ENCODE results near the gene DIP2B.

DIP2B gene

GRCh38 chr12:50550530-50551223, 45.9 kb downstream of the DIP2B start:
- peak; percentile 70 for DNase-seq (ENCODE audit: low read depth)

DNA sequence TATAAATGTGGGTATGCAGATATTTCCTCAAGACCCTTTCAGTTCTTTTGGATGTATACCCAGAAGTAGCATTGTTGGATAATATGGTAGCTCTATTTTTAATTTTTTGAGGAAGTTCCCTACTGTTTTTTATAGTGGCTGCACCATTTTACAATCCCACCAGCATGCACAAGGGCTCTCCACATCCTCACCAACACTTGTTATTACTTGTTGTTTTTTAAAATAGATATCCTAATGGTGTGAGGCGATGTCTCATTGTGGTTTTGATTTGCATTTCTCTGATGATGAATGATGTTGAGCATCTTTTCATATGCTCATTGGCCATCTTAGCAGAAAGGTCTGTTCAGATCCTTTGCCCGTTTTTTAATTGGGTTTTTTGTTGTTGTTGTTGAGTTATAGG, 47.1 kb downstream of the DIP2B start:
- DNase-seq (ENCODE audit: low read depth), result no peak

DNA sequence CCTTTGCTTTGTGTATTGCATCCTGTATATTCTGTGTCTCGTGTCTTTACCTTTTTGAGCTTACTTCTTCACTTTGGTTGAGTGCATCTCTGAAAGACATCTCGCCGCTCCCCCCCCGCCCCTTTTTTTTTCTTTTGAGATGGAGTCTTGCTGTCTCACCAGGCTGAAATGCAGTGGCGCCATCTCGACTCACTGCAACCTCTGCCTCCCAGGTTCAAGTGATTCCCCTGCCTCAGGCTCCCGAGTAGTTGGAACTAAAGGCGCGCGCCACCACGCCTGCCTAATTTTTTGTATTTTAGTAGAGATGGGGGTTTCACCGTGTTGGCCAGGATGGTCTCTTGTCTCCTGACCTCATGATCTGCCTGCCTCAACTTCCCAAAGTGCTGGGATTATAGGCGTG, 49.9 kb downstream of the DIP2B start:
- no peak for DNase-seq (ENCODE audit: low read depth)

- no peak for DNase-seq (ENCODE audit: low read depth)
These were observed 50.7 kb downstream of the DIP2B start for GRCh38 chr12:50555471-50555885.

DNA sequence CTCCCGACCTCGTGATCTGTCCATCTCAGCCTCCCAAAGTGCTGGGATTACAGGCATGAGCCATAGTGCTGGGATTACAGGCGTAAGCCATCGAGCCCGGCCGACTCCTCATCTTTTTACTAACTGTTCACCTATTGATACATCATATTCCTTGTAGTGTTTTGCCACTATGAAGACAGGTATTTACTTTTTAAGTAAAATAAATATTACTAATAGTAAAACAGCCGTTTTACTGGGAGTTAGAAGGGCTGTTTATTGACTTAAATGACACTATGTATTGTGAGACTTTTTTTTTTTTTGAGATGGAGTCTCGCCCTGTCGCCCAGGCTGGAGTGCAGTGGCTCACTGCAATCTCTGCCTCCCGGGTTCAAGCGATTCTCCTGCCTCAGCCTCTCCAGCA, 51.5 kb downstream of the DIP2B start:
- DNase-seq (ENCODE audit: low read depth), result no peak

GRCh38 chr12:50556796-50557195, 52.0 kb downstream of the DIP2B start:
- peak; percentile 84 for DNase-seq (ENCODE audit: low read depth)

DNA sequence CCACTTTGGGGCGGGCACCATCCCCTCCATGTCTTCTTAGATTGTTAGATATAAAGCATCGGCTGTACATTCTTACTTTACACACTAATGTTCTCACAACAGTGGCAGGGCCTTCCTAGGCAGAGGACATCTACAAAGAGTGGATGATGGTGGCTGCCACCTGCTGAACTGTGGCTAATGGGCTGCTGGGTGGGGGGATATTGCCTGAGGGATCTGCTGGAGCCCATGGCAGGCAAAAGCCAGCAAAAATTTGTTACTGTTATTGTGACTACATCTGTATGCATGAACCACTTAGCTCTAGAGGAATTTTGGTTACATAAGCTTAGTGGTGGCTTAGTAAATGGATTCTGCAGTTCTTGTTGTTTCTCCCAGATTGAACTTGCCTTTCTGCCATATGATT, 52.6 kb downstream of the DIP2B start:
- DNase-seq (ENCODE audit: low read depth), result peak; percentile 65

DNA sequence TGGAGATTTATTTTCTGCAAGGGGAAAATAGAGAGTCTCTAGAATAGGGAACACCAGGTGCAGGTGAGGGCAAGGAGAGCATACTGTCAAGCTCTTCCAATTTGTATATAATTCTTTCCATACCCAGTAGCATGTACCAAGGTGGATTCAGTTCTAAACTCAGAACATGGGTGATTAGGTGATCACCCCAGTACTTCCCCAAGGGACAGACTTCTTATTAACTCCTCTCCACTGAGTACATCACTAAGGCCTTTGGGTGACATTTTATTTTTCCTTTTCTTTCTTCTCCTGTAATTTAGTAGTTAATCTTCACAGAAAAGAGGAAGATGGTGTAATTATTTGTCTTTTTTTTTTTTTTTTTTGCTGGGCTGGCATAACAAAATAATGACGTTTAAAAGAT, 54.2 kb downstream of the DIP2B start:
- no peak for DNase-seq (ENCODE audit: low read depth)

- DNase-seq (ENCODE audit: low read depth), result no peak
These were observed 58.0 kb downstream of the DIP2B start for GRCh38 chr12:50562520-50563433.

GRCh38 chr12:50563434-50563787, 58.6 kb downstream of the DIP2B start:
- DNase-seq (ENCODE audit: low read depth), result no peak

DNA sequence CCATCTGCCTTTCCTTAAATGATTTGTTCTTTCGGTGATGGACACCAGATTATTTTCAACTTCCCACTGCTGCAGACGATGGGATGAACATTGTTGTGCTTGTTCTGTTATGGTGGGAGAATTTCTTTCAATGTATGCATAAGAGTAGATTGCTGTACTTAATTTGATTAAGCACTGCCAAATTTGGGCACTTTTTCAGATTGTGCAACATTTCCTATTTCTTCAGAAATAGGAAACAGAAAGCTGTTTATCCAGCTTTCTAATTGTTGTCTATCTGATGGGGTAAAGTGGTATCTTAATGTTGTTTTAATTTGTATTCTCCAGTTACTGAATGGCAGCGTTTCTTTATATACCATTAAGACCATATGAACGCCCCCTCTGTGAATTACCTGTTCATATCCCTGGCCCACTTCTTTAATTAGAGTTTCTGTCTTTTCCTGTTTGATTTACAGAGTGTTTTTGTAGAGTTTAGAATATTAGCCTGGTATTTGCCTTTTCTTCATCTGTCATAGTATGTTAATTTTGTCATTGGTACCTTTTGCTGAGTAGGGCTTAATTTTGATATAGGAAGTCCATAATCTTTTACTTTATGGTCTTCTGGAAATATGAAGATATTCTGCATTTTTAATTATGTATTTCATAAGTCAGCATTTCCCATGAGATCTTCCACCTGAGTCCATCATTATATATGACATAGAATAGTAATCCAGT, 59.6 kb downstream of the DIP2B start:
- no peak for DNase-seq (ENCODE audit: low read depth)

DNA sequence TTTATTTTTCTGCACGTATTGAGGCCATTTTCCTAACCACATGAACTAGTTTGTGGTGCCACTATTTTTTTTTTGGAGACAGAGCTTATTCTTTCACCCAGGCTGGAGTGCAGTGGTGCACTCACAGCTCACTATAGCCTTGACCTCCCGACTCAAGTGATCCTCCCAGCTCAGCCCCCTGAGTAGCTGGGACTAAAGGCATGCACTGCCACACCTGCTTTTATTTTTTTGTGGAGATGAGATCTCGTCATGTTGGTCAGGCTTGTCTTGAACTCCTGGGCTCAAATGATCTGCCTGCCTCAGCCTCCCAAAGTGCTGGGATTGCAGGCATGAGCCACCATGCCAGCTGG, 60.1 kb downstream of the DIP2B start:
- no peak for DNase-seq (ENCODE audit: low read depth)

GRCh38 chr12:50566066-50566465, 61.3 kb downstream of the DIP2B start:
- no peak for DNase-seq (ENCODE audit: low read depth)

GRCh38 chr12:50567926-50568325, 63.1 kb downstream of the DIP2B start:
- DNase-seq (ENCODE audit: low read depth), result peak; percentile 87

DNA sequence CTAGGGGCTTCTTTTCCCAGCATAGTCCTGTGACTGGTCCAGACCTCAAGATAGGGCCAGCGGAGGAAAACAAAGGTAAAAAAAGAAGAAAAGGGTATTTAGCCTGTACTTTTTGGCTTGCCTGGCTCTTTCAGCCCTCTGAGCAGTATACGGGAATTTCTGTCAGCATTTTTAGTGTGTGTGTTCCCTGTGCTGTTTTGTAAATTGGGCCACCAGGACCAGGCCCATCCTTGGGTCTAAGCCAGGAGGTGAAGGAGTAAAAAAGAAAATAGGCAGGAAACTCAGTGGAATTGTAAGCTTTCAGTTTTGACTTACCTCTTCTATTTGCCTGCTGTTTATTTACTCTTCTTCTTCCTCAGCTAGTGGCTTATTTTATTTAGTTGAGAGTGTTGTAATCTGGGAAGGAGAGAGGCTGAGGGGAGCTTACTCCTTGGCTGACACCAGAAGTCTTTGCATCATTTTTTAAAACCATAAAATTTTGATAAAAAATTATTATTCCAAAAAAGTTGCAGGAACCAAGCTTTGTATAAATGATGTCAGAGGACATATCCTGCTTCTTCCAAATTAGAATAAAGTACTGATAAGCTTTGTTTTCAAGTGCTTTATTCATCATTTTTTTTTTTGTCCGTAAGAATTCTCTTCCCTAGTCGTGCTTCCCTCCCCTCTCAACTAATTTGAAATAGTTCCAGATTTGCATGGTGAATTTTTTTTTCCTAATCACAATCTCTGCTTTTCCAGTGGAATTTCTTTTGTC, 63.7 kb downstream of the DIP2B start:
- DNase-seq (ENCODE audit: low read depth), result peak; percentile 66

DNA sequence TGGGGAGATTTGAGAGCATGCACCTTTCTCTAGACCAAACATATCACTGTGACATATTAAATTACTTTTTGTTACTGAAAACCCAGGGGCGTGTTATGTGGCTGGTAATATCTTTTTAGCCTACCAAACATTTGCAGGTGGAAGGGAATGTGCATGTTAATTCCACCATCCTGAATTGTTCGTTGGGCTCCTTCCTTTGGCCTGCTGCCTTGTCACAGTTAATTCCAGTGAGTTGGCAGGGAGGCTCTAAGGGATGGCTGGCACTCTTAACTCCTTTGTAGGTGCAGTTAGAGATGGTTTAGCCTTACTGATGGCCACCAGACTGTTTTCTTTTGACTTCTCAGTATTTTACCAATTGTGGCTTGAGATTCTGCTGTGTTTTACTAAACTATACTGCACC, 64.5 kb downstream of the DIP2B start:
- no peak for DNase-seq (ENCODE audit: low read depth)

- DNase-seq (ENCODE audit: low read depth), result peak; percentile 67
These were observed 65.1 kb downstream of the DIP2B start for GRCh38 chr12:50569876-50570275.

- no peak for DNase-seq (ENCODE audit: low read depth)
These were observed 67.0 kb downstream of the DIP2B start for GRCh38 chr12:50571786-50572185.

- DNase-seq (ENCODE audit: low read depth), result peak; percentile 96
These were observed 67.5 kb downstream of the DIP2B start for GRCh38 chr12:50572287-50572686.

GRCh38 chr12:50572760-50573159, 68.0 kb downstream of the DIP2B start:
- DNase-seq (ENCODE audit: low read depth), result no peak

GRCh38 chr12:50573271-50573670, 68.5 kb downstream of the DIP2B start:
- DNase-seq (ENCODE audit: low read depth), result no peak
